HFF-Myc (cell line): ENCODE measurements around the gene UBA1.

Experiments used
- DNase-seq: peaks from one replicate; pipeline ENCODE4 v3.0.0-alpha.2; 2011; ENCODE audit warnings: low read depth; ENCODE audit errors: extremely low read depth
- H3K4me3 ChIP-seq: replicated peaks from 2 replicates; pipeline ENCODE4 v1.5.1; 2011; ENCODE audit warnings: low read depth, mild to moderate bottlenecking, control low read depth, low read length
- TF ChIP-seq, protein P1 (sequence below): IDR thresholded peaks from 2 replicates; pipeline ENCODE4 v1.5.1; 2012; ENCODE audit warnings: mild to moderate bottlenecking, low read depth, low read length, control low read depth; ENCODE audit errors: missing control alignments

Gene UBA1

DNA sequence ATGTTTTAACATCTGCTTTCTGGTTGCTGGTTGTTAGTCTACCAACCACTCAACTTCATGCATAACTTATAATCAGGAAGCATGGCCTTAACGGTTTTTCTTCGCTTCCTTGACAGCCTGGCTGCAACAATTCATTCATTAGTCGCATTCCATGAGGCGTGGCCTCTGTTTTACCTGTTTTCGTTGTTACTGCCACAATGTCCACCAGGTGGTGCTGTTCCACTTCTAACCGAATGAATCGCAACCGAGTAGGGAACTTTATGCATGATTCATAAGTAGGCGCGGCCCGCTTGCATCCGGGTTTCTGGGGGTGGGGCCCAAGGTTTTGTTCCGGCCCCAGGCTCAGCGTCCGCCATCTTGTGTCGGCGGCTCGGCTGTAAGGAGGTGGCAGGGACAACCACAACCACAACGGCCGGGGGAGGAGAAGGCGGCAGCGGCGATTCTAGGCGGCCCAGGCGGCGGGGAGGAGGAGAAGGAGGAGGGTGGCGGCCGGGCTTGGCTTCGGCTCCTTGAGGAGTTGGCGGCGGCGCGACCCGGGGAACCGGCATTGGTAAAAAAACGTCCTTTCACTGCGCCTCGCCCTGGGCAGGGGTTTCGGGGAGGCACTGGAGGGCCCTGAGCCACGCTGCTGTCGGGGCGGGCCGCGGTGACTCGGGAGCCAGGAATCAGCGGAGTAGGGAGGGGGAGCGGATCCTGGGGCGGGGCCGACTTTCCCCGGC is at the start of gene UBA1:
Gene UBA1, plus strand, starts transcription at position 355 of the 719 bp plus-strand sequence. CDS start 4,974 bp downstream, outside the sequence.
- peak within 1 kb of the TSS; percentile 67 for H3K4me3 ChIP-seq
- DNase-seq = peak; percentile 85
- TF ChIP-seq, protein P1, sequence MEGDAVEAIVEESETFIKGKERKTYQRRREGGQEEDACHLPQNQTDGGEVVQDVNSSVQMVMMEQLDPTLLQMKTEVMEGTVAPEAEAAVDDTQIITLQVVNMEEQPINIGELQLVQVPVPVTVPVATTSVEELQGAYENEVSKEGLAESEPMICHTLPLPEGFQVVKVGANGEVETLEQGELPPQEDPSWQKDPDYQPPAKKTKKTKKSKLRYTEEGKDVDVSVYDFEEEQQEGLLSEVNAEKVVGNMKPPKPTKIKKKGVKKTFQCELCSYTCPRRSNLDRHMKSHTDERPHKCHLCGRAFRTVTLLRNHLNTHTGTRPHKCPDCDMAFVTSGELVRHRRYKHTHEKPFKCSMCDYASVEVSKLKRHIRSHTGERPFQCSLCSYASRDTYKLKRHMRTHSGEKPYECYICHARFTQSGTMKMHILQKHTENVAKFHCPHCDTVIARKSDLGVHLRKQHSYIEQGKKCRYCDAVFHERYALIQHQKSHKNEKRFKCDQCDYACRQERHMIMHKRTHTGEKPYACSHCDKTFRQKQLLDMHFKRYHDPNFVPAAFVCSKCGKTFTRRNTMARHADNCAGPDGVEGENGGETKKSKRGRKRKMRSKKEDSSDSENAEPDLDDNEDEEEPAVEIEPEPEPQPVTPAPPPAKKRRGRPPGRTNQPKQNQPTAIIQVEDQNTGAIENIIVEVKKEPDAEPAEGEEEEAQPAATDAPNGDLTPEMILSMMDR = peak; percentile 61

DNA sequence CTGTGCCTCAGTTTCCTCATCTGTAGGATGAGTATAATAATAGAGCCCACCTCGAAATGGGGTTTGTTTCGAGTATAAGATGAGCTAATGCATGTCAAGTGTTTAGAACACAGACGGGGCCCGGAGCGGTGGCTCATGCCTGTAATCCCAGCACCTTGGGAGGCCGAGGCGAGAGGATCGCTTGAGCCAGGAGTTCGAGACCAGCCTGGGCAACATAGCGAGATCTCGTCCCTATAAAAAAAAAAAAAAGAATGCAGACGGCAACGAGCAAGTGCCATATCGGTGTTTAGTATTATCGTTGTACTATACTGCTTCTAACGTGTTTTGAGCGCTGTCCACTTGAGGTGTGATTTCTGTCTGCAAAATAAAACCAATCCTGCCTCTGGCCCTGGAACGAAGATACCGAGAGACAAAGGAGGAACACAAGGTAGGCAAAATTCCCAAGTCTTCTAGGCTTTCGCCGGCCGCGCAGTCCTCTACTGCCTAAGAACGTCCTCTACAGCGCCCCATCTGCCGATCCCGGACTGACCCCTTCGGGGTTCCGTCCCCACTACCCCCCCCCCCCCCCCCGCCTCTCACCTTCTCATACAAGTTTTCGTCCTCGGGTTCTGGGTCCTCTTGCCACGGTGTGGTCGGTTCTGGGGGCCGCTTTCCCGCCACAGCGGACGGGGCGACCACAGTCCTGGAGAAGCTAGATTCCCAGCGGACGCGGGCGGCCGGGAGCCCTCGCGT is 49.6 kb upstream of the UBA1 start:
- peak; percentile 2 for DNase-seq
- TF ChIP-seq, protein P1 = no peak

DNA sequence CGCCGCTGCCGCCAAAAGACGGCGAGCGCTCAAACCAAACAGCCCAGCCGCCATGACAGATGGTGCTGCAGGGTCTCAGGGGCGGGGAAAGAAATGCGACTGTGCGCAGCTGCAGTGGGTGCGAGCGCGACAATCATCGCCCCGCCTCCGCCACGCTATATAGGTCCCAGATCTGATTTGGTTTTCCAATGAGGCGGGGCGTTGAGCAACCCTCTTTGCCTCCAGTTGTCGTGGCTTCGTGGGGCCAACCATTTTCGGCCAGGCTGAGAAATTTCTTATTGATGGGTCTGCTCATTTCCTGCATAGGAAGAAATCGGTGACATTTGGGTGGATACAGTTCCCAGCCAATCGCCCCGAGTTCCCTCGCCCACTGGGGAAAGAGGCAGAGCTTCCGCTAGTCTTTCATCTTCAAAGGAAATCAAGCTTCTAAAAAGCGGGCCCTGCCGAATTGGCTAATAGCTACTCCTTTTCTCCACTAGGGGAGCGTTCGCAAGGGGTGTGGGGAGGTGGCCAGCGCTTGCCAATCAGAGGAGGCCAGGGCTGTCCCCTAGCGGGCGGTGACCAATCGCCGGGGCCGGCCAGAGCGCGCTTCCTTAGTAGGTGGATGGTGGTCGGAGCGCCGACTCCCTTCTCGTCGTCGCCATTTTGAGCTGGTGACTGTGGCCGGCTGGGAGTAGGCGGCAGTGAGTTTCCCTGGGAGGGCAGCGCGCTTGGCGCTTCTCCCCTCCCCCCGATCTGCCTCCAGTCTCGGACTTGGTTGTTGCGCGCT is 48.8 kb upstream of the UBA1 start, which contains the start of the genes NDUFB11 and RBM10:
Gene NDUFB11, minus strand, starts transcription at position 77 of the 769 bp plus-strand sequence. Its CDS starts 23 bp downstream, at position 54.
Gene RBM10, plus strand, starts transcription at position 596 of the 769 bp plus-strand sequence. CDS start 2,261 bp downstream, outside the sequence.
- H3K4me3 ChIP-seq = peak within 1 kb of the TSS; percentile 70
- TF ChIP-seq, protein P1 = peak; percentile 54
- peak; percentile 70 for DNase-seq

More for the DNA sequence above, 49.6 kb upstream of the UBA1 start:
- H3K4me3 ChIP-seq = peak overlapping the region; percentile 70

DNA sequence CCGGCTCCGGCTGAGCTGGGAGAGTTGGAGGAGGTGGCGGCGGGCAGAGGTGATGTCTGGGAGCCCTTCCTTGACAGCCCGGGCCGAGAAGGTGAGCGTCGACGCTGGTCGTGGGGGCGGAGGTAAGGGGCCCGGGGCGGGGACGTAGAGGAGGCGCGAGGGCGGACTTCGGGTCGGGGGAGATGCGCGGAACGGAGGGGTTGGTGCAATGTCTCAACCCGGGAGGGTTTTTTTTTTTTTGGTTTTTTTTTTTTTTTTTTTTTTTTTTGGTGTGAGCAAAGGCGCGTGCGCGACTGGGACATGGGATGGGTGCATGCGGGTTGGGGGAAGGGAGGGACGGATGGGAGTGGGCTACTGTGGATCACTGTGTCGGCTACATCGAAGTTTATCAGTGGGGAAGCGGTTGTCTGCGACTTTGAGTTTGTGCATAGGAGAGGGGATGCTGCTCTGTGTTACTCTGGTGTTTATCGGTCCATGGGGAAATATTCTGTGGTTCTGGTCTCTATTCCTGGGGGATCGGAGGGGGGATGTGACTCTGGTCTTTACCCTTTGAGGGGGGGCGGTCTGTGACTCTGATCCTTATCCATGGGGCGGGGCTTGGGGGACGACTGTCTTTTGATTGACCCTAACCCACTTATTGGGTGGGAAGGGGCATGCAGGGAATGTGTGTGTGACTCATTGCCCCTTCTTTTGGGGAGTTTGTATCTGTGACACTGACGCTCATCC is 48.1 kb upstream of the UBA1 start:
- TF ChIP-seq, protein P1 = no peak
- peak overlapping the region; percentile 70 for H3K4me3 ChIP-seq
- no peak for DNase-seq

DNA sequence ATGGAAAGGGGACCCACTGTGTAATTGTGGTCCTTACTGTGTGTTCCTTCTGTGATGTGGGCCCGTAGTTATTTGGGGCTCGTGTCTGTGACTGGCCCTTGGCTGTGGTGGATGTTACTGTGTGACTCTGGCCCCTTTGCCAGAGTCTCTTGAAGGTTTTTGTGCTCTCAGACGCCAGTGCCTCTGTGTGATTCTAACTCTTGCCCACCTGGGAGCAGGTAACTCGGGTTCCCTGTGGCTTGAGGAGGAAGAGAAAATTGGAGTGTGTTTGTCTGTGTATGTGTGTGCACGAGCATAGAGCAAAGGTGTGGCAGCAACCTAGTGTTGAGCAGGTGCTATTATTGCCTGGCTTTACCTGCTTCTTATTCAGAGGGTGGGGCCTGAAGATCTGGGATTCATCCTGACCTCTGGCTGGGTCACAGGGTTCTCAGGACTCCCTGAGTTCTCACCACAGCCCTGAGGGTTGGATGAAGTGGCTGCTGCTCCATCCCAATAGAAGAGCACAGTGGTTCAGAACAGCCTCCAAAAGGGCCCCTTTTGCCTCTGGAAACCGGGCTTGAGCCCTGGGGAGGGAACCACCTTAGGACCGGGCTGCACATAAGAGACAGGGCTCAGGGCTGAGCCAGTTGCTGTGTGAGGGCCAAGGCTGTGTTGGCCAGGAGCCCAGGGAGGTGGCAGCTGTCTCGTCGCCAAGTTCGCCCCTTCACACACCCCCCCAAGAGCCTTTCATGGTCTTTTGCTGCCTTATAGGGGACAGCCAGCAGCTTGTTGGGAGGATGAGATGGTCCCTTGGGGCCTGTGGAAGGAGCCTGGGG is 47.3 kb upstream of the UBA1 start:
- no peak for DNase-seq

More for the DNA sequence above, 47.3 kb upstream of the UBA1 start:
- TF ChIP-seq, protein P1 = no peak
- peak overlapping the region; percentile 70 for H3K4me3 ChIP-seq
